Right lobe of liver (tissue), 4 donors: ENCODE measurements around the gene PEAK1.

Source experiments
- CTCF ChIP-seq, 4 donors: fragments of 200-600 bp in 3 of 4; fragments of 450-650 bp in 1 of 4; IDR thresholded peaks; one replicate each; pipeline versions ENCODE4 v1.5.1 to v1.8.0; 2016 to 2022; ENCODE audit warnings: antibody characterized with exemption in 4 of 4, mild to moderate bottlenecking in 2 of 4
- POLR2A ChIP-seq: fragments of 450-650 bp; IDR thresholded peaks from one replicate; pipeline ENCODE4 v1.6.1; 2017; ENCODE audit warnings: antibody characterized with exemption, mild to moderate bottlenecking
- donor health status: DM: no; HTN: no; CAD: no.
- donor health status: DM: no; HTN: no; CAD: no.
- donor health status: DM: no; HTN: yes; CAD: no.

GRCh38 chr15:77340245-77340644 lies 79.7 kb downstream of the PEAK1 start:
- no peak for TF ChIP-seq CTCF (IDR thresholded peaks at IDR 0.05)
- TF ChIP-seq POLR2A = no peak
